Measurements from ENCODE around the gene XIAP.

Gene XIAP

GRCh38 chrX:123876844-123877243 is 17.0 kb downstream of the XIAP start:
- Histone ChIP-seq H3F3A (ENCODE audit: control insufficient read depth, insufficient read depth) (peaks cover 3% of the 10 kb centered on the region; the same call in 1 of the 2 replicates), H4K20me1 (ENCODE audit: control insufficient read depth, insufficient read depth, low read depth, low read length) (no peaks in the 10 kb centered on the region), H3K4me1 (ENCODE audit: control insufficient read depth, low read length) (peaks cover 34% of the 10 kb centered on the region), H3K79me2 (ENCODE audit: control insufficient read depth, low read length) (peaks cover 84% of the 10 kb centered on the region), H3K9me3 (ENCODE audit: control insufficient read depth, insufficient read depth, low read length) (no peaks in the 10 kb centered on the region), H3K27ac (ENCODE audit: low read depth, low read length) (peak overlapping the region; percentile 80), H3K36me3 (ENCODE audit: control insufficient read depth, low read length) (no peaks in the 10 kb centered on the region), H3K4me2 (ENCODE audit: low read length) (peak overlapping the region; percentile 63), H3K9me2 (replicated peaks; ENCODE audit: control insufficient read depth, low read length) (no peaks in the 10 kb centered on the region), H3K27me3 (ENCODE audit: control insufficient read depth, low read length) (no peaks in the 10 kb centered on the region), H3K4me3 (ENCODE audit: low read length) (peak overlapping the region; percentile 61)
- no peak for TF ChIP-seq EZH2phosphoT487 (IDR thresholded peaks at IDR 0.05; ENCODE audit: borderline replicate concordance, low read length)
- no peak for TF ChIP-seq CTCF (IDR thresholded peaks at IDR 0.05; ENCODE audit: low read depth, low read length, poor library complexity, severe bottlenecking)

- peaks cover 3% of the 10 kb centered on the region; the same call in 1 of the 2 replicates for H3F3A ChIP-seq (ENCODE audit: control insufficient read depth, insufficient read depth)
- no peak for TF ChIP-seq EZH2phosphoT487 (IDR thresholded peaks at IDR 0.05; ENCODE audit: borderline replicate concordance, low read length)
- TF ChIP-seq CTCF (IDR thresholded peaks at IDR 0.05; ENCODE audit: low read depth, low read length, poor library complexity, severe bottlenecking) = no peak
- no peaks in the 10 kb centered on the region for H3K27me3 ChIP-seq (ENCODE audit: control insufficient read depth, low read length)
- H3K36me3 ChIP-seq (ENCODE audit: control insufficient read depth, low read length) = no peaks in the 10 kb centered on the region
- peaks cover 79% of the 10 kb centered on the region for H3K79me2 ChIP-seq (ENCODE audit: control insufficient read depth, low read length)
- peak overlapping the region; percentile 80 for H3K27ac ChIP-seq (ENCODE audit: low read depth, low read length)
- no peaks in the 10 kb centered on the region for H4K20me1 ChIP-seq (ENCODE audit: control insufficient read depth, insufficient read depth, low read depth, low read length)
- no peaks in the 10 kb centered on the region for H3K9me2 ChIP-seq (replicated peaks; ENCODE audit: control insufficient read depth, low read length)
- H3K4me2 ChIP-seq (ENCODE audit: low read length) = peak overlapping the region; percentile 63
- H3K4me1 ChIP-seq (ENCODE audit: control insufficient read depth, low read length) = peaks cover 29% of the 10 kb centered on the region
- H3K4me3 ChIP-seq (ENCODE audit: low read length) = peak overlapping the region; percentile 61
- H3K9me3 ChIP-seq (ENCODE audit: control insufficient read depth, insufficient read depth, low read length) = no peaks in the 10 kb centered on the region
These were observed 18.4 kb downstream of the XIAP start for GRCh38 chrX:123878252-123878721.

GRCh38 chrX:123881330-123881729 is 21.5 kb downstream of the XIAP start:
- Histone ChIP-seq H3K79me2 (ENCODE audit: control insufficient read depth, low read length) (peaks cover 75% of the 10 kb centered on the region), H3K4me1 (ENCODE audit: control insufficient read depth, low read length) (peaks cover 28% of the 10 kb centered on the region), H3K27ac (ENCODE audit: low read depth, low read length) (no peak overlapping the region), H3K4me2 (ENCODE audit: low read length) (no peak overlapping the region), H3F3A (ENCODE audit: control insufficient read depth, insufficient read depth) (peaks cover 3% of the 10 kb centered on the region), H3K9me2 (replicated peaks; ENCODE audit: control insufficient read depth, low read length) (no peaks in the 10 kb centered on the region), H3K9me3 (ENCODE audit: control insufficient read depth, insufficient read depth, low read length) (no peaks in the 10 kb centered on the region), H3K27me3 (ENCODE audit: control insufficient read depth, low read length) (no peaks in the 10 kb centered on the region), H4K20me1 (ENCODE audit: control insufficient read depth, insufficient read depth, low read depth, low read length) (no peaks in the 10 kb centered on the region), H3K4me3 (ENCODE audit: low read length) (no peak overlapping the region), H3K36me3 (ENCODE audit: control insufficient read depth, low read length) (peaks cover 10% of the 10 kb centered on the region)
- no peak for TF ChIP-seq EZH2phosphoT487 (IDR thresholded peaks at IDR 0.05; ENCODE audit: borderline replicate concordance, low read length)
- no peak for TF ChIP-seq CTCF (IDR thresholded peaks at IDR 0.05; ENCODE audit: low read depth, low read length, poor library complexity, severe bottlenecking)

Data from DOHH2 (cell line).